GM21529 (cell line): ENCODE results near the gene OR13J1.
"Not testable (repeated sequence)": the region's sequence is repeated elsewhere in the genome, so short reads cannot be mapped to it uniquely, and the experiment has no call there.

ENCODE experiments used
- ATAC-seq: cut with Tn5 transposase; IDR thresholded peaks from one replicate; pipeline ENCODE4 v1.9.1; 2021; ENCODE audit not compliant: unreplicated experiment

OR13J1 gene

DNA sequence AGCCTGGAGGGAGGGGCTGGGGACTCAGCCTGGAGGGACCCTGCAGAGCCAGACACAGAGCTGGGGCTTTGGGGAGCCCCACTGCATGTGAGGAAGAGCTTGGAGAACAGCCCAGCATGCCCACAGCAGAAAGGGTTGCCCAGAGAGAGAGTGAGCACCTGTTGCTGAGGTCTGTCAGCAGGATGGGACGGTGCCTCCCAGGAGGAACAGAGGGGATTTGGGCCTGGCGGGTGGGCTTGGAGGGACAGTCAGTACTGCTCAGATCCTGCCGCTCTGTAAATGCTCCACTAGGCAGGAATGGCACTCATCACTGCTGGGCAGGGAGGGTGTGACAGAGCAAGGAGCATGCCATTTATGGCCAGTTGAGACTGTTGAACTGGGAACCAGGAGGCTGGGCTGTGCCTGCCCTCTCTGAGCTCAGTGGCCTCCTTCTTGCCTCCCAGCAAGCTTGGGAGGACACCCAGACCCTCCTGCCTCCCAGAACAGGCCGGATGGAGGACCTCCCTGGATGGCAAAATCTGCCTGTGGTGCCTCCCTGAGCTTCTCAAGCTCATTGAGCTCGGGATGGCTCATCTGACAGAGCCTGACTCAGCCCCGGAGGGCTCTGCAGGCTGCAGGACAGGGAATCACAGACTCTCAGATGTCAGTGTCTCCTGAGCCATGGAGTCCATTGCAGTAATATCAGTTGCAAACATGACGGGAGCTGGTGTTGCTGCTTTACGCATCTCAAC, 35.0 kb upstream of the OR13J1 start:
- ATAC-seq, result no peak

DNA sequence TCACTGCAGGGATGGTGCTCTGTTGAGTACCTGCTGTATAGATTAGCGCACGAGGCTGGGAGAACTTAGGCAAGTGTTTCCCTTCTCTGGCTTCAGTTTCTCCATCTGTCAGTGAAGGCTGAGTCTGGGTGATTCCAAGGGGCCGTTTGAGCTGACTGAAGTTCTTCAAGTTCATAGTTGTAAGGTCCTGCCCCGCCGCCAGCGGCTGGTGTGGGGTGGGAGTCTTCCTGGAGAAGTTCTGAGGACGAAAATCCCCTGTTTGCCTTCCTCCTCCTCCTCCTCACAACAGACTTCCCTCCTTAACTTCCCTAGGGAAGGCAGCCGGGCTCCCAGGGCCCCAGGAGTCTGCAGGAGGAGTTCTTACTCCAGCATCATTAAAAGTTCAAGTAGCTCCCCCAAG, 34.1 kb upstream of the OR13J1 start:
- ATAC-seq, result no peak

DNA sequence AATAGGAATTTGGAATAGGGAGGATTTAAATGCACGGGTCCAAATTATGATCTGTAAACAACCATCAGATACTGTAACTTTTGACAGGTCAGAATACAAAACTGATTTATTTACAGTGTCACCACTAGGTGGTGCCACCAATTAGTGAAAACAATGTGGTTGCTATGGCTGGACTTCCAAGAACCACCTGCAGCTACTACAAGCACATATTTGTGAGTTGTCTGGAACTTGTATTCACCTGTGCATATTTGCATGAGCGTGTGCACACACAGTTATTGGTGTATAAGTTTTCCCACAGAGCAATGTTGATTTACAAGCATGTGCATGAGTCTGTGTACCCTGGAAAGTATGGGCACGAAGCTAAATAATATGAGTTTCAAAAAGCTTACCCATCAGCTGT, 32.8 kb upstream of the OR13J1 start:
- no peak for ATAC-seq

DNA sequence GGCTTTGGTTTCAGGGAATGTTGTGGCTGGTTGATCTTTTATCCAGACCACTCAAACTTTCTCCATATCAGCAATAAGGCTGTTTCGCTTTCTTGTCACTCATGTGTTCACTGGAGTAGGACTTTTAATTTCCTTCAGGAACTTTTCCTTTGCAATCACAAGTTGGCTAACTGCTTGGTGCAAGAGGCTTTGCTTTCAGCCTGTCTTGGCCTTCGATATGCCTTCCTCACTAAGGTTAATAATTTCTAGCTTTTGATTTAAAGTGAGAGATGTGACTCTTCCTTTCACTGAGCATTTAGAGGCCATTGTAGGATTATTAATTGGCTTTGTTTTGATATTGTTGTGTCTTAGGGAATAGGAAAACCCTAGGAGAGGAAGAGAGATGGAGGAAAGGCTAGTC, 28.8 kb upstream of the OR13J1 start:
- no peak for ATAC-seq

DNA sequence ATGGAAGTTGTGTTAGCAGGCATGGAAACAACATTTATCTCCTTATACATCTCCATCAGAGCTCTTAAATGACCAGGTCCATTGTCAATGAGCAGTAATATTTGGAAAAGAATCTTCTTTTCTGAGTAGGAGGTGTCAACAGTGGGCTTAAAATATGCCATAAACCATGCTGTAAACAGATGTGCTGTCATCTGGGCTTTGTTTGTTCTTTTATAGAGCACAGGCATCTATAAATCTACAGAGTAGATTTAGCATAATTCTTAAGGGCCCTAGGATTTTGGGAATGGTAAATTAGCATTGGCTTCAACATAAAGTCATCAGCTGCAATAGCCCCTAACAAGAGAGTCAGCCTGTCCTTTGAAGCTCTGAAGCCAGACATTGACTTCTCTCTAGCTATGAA, 28.1 kb upstream of the OR13J1 start:
- ATAC-seq, result no peak

DNA sequence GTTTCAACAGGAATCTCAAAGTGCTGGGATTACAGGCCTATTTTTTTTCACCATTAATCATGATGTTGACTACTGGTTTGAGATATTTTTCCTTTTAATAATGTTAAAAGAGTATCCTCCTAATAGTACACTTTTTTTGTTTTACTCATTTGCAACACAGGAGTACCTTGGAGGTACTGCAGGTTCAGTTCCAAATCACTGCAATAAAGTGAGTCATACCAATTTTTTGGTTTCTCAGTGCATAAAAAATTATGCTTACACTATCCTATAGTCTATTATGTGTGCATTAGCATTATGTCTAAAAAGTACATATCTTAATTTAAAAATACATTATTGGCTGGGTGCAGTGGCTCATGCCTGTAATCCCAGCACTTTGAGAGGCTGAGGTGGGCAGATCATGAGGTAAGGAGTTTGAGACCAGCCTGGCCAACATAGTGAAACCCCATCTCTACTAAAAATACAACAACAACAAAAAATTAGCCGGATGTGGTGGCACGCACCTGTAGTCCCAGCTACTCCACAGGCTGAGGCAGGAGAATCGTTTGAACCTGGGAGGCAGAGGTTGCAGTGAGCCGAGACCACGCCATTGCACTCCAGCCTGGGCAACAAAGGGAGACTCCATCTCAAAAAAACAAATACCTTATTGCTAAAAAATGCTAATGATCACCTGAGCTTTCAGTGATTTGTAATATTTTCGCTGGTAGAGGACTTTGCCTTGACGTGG, 27.3 kb upstream of the OR13J1 start:
- not testable (repeated sequence) for ATAC-seq

DNA sequence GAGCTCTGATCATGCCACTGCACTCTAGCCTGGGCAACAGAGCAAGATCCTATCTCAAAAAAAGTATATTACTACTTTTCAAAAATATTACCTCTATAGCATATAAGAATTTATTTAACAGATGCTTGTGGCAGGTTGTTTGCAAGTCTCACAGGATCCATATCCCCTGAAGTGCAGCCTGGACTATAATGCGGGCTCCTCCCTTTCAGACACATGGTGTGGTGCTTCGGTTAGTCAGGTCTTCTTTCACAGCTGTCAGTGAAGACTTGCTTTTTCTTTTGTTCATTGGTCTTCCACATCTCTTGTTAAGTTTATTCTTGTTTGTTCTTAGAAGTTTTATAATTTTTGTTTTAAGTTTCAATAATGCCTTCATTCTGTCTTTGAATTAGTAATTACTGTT, 26.4 kb upstream of the OR13J1 start:
- no peak for ATAC-seq

DNA sequence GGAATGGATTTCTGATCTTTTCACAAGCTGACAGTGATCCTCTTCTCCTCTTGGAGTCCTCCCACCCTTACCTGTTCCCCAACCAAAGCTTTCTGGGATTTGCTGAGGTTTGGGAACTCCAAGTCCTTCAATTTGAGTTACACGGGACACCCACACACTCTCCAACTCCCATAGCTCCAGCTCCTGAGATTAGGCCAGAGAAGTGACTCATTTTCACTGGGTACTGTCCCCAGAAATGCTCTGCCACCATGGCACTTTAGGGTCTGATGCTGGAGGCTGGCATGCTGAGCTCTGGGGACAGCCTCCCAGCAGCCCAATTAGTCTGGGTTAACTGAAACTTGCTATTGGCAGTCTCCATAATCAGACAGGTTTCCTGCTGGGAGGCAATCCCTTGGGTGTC, 21.9 kb upstream of the OR13J1 start:
- ATAC-seq, result no peak

DNA sequence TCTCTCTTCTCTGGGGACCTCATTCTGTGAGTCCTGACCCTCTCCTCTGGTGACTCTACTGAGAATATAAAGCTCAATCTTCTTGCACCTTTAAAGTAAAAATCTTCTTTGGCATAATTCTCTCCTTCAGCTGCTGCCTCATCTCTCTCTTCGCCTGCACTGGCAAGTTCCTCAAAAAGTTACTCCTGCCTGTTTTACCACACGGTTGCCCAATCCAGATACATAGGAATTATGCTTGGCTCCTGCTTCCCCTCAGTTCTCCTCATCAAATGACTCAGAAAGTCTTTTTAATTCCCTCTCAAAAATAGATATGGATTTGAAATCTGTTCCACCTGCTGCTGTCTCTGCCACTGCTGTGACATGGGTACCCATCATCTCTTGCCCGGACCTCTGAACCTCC, 21.4 kb upstream of the OR13J1 start:
- no peak for ATAC-seq

DNA sequence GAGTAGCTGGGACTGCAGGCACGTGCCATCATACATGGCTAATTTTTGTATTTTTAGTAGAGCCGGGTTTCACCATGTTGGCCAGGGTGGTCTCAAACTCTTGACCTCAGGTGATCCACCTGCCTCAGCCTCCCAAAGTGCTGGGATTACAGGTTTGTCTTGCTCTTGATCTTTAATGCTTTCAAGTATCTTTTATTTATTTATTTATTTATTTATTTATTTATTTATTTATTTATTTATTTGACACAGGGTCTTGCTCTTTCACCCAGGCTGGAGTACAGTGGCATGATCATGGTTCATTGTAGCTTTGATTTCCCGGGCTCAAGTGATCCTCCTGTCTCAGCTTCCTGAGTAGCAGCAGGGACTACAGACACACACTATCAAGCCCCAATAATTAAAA, 14.7 kb upstream of the OR13J1 start:
- ATAC-seq, result not testable (repeated sequence)

DNA sequence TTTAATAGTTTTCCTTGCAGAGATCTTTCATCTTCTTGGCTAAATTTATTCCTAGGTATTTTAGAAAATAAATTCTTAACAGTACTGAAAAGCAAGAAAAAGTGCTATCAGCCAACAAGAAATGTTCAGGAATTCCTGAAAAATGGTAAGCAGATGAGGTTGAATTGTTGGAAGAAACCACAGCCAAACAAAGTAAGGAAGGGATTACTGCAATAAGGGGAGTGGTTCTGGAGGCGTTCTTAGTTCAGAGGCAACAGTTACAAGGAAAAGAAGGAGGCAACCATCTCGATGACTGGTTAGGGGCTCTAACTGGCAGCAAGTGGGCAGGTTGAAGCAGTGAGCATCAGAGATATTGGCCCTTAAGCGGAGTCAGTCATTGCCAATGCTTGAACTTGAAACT, 12.8 kb upstream of the OR13J1 start:
- ATAC-seq, result no peak

DNA sequence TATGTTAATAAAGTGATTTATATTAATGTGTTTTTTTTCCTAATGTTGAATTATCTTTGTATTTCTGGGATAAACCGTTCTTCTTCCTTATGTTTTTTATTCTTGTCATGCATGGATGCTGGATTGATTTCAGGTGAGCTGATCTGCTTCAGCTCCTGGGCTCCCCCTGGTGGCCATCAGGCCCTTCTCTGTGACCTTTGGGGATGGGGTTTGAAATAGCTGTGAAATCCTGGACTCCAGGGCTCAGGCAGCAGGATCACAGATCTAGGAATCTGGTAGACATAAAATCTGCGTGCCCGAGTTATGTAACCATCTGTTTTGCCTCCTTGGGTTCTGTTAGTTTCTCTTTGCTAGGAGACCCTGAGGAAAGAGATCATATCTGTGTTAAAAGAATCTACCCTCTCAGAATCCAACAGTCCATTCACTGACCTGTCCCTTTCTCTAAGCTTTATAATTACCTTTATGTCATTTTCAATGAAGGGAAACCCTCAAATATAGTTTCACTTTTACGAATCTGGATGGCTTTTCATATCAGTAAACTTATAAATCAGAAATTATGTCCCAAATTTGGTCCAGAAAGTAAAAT, 12.2 kb upstream of the OR13J1 start:
- no peak for ATAC-seq

DNA sequence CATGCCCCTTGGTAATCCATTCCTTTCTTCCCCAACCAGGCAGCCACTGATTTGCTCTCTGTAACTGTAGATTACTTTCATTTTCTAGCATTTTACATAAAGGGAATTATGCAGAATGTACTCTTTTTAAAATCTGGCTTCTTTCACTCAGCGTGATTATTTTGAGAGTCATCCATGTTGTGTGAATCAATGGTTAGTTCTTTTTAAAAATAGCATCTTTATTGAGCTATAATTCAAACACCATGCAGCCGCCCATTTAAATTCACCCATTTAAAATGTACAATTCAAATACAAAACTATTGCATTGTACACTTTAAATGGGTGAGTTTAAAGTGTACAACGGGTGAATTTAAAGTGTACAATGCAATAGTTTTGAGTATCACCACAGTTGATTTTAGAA, 2.3 kb upstream of the OR13J1 start:
- no peak for ATAC-seq

DNA sequence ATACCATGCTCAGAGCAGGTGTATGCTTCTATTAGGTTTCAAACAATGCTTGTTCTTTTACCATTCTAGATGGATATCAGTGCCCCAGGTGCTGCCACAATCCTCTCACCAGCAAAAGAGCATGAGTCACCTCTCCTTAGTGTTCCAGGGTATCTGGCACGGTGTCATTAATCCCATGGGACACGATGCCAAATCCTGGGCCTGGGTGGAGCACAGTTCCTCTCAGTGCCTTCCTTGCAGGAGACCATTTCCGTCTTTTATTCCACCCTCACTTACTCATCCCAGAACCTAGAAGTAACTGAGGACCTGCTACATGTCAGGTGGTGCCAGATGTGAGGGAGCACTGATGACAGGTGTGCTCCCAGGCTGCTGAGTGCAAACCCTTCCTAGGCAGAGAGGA, 1.3 kb upstream of the OR13J1 start:
- no peak for ATAC-seq

DNA sequence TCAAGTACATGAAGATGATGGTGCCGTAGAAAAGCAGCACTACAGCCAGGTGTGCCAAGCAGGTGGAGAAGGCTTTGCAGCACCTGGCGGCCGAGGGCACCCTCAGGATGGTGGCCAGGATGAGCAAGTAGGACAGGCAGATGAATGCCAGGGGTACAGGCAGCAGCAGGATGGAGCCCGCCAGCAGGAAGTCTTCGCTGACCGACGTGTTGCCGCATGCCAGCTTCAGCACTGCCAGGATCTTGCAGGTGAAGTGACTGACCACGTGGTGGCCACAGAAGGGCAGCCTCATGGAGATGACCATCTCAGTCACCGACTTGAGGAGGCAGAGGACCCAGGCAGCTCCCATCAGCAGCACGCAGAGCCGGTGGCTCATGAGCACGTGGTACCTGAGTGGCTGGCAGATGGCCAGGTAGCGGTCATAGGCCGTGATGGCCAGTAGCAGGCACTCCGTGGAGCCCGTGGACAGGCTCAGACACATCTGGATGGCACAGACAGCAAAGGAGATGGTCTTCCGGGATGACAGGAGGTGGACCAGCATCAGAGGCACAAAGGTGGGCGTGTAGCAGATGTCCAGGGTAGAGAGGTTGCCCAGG, 482 bp downstream of the OR13J1 start:
- ATAC-seq, result no peak

DNA sequence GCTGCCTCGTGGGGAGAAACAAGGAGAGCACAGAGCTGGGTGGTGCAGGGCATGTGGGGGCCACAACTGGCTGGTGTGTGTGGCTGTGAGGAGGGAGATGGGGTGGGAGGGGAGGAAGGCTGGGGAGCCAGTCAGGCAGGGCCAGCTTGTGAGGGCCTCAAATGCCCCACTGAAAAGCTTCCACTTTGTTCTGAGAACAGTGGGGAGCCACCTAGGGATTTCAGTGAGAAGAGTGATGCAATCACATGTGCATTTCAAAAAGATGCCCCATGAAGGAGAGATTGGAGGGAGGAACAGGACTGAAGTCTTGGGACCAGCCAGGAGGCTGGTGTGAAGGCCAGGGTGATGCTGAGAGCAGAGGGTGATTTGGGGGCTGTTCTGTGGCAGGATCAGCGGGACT, 1.3 kb downstream of the OR13J1 start:
- ATAC-seq, result no peak

DNA sequence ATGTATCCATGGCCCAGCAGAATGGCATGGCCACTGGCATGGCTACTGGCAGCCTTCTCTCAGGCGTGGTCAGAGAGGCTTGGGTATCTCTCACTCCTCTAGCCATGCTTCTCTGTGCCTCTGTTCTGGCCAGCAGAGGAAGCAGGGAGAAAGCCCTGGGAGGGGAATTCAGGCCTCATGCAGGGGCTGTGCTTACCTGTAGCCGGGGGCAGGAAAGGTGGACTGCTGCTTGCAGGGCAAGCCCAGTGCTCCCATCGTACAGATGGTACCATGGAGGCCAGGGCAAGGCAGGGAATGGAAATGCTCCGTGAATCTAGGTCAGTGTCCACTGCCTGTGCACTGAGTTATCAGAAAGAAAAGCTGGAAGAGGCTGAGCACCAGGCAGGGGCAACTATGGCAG, 2.7 kb downstream of the OR13J1 start:
- ATAC-seq, result no peak

DNA sequence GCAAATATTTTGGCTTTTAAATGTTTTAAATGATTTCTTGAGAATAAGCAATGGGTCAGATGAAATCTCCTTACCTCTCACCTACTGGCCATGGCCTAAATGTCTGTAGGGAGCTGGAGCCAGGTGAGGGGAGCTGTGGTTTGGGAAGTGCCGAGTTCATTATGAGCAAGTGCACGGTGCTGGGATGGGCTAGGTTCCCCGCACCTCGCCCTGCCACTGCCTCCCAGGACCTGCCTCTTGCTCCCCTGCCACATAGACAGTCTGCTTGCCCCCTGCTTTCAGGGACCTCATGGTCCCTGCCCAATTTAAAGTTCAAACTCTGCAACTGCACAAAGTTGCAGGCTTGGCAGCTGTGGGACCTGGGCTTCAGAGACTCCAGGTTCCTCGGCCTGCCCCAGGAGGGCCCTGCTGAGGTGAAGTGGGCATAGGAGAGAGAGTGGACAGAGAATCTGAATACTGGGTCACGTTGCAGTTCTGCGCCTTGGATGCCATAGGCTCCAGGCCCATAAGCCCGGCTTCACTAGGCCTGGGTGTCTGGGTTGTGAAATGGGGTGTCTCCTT, 5.4 kb downstream of the OR13J1 start:
- no peak for ATAC-seq

DNA sequence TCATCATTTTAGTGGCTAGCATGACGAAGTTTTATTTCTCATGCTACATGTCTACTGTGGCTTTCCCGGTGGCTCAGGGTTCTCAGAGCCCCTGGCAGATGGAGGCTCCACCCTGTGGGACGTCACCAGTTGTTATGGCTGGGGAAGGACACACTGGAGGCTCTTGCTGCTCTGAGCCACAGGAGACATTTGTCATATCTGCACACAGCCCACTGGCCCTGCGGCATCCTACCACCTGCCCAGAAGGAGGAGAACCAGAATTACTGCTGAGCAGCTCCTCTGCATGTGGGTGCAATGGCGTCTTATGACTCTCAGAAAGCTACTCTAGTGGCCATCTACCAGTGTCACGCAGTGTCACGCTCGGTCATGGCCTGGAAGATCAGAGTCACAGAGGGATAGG, 6.6 kb downstream of the OR13J1 start:
- no peak for ATAC-seq

DNA sequence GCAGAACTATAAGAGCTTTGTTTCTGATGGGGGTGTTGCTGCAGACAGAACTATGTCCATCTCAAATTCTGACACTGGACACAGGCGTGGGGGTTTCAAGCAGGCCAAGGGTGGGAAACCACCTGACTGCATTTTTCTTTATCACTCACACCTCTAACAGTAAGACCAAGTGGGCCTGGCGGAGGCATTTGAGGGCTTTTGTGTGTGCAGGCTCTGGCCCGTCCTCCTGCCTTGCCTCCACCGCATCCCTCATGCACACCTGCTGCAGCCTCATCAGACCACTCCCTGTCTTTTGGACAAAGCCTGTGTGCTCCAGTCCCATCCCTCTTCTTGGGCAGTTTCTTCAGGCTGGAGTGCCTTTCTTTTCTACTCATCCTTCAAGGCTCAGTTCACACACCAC, 7.9 kb downstream of the OR13J1 start:
- ATAC-seq, result no peak

DNA sequence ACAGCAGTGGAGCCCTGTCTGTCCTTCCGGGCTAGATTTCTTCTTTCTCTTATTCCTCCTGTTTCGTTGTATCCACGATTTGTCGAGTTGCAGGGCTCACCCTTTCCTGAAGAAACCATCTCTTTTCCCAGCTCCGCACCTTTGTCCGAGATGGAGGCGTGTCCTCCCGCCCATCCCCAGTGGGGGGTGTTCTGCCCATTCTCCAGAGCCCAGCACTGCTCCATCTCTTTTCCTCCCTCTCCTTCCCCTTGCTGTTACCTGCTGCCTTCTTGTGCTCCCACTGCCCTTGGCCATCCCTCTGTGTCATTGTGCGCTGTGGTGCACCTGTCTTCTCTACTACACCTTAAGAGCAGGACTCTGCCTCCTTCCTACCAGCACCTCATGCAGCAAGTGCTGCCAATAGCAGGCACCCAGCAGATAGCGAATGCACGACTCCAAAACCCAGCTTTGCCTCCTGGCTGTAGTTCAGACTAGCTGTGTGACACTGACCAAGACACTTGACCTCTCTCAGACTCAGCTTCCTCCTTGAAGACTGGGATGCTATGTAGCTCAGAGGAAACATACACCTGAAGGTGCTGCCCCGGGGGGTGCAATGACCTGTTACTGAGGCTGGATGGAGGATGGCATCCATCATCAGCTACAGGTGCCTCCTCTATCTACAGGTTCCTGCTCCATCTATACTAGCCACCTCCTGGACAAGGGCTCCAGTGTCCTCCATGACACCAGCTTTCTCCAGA, 8.9 kb downstream of the OR13J1 start:
- no peak for ATAC-seq
